ENCODE measurements around the gene IQCE.

- TF ChIP-seq, protein P1, sequence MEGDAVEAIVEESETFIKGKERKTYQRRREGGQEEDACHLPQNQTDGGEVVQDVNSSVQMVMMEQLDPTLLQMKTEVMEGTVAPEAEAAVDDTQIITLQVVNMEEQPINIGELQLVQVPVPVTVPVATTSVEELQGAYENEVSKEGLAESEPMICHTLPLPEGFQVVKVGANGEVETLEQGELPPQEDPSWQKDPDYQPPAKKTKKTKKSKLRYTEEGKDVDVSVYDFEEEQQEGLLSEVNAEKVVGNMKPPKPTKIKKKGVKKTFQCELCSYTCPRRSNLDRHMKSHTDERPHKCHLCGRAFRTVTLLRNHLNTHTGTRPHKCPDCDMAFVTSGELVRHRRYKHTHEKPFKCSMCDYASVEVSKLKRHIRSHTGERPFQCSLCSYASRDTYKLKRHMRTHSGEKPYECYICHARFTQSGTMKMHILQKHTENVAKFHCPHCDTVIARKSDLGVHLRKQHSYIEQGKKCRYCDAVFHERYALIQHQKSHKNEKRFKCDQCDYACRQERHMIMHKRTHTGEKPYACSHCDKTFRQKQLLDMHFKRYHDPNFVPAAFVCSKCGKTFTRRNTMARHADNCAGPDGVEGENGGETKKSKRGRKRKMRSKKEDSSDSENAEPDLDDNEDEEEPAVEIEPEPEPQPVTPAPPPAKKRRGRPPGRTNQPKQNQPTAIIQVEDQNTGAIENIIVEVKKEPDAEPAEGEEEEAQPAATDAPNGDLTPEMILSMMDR (conservative IDR thresholded peaks at IDR 0.05 in 1 of 2, IDR thresholded peaks at IDR 0.05 in 1 of 2; ENCODE audit: low read depth in 1 of 2, low read length in 2 of 2) = no peak
- TF ChIP-seq EZH2 (IDR thresholded peaks at IDR 0.05; ENCODE audit: low read length, missing control alignments) = no peak
Measured at GRCh38 chr7:2542011-2542915, 16.5 kb upstream of the IQCE start.
